Sigmoid colon (tissue), 4 donors: ENCODE results near the gene DAPK2.

Experiments
- CTCF ChIP-seq, 4 experiments: fragments of 450-650 bp in 3 of 4; fragments of 200-600 bp in 1 of 4; IDR thresholded peaks; one replicate each; pipeline ENCODE4 v1.5.1; 2016 to 2019; ENCODE audit warnings: antibody characterized with exemption in 4 of 4, mild to moderate bottlenecking in 3 of 4, moderate library complexity in 2 of 4
- EP300 ChIP-seq, 4 donors: sonication (generic); formaldehyde crosslinking; IDR thresholded peaks; one replicate each; pipeline ENCODE4 v1.6.1; 2017; ENCODE audit warnings: antibody characterized with exemption in 4 of 4
- POLR2A ChIP-seq, 2 donors: fragments of 450-650 bp; IDR thresholded peaks; one replicate each; pipeline ENCODE4 v1.6.1; 2016; ENCODE audit warnings: antibody characterized with exemption in 2 of 2, mild to moderate bottlenecking in 2 of 2, moderate library complexity in 2 of 2
- POLR2AphosphoS5 ChIP-seq, 4 donors: sonication (generic); formaldehyde crosslinking; IDR thresholded peaks; one replicate each; pipeline ENCODE4 v1.6.1; 2017; ENCODE audit warnings: antibody characterized with exemption in 4 of 4

- TF ChIP-seq CTCF (IDR thresholded peaks at IDR 0.05) (no peak), POLR2AphosphoS5 (IDR thresholded peaks at IDR 0.05) (peak in 3 of 4 donors; percentile 41 to 73 (median 42)), POLR2A (IDR thresholded peaks at IDR 0.05) (no peak), EP300 (IDR thresholded peaks at IDR 0.05) (peak in 1 of 4 donors; percentile 65)
Measured at GRCh38 chr15:64070965-64071851, 24.9 kb upstream of the DAPK2 start.
